ENCODE results near the gene PTPRG.

The PTPRG gene

GRCh38 chr3:61530355-61530754 lies 31.0 kb upstream of the PTPRG start:
- H4K91ac ChIP-seq (ENCODE audit: low read depth, low read length) = no peak overlapping the region
- no CpG with 5 or more reads among the region's 1 CpG for WGBS (ENCODE audit: extremely low coverage, insufficient coverage, insufficient read length)
- H3K36me3 ChIP-seq (ENCODE audit: control insufficient read depth in 1 of 2, insufficient read depth in 2 of 2, low read length in 2 of 2) = no peaks in the 10 kb centered on the region

GRCh38 chr3:61531528-61531927 lies 29.8 kb upstream of the PTPRG start:
- H4K12ac ChIP-seq (ENCODE audit: low read depth, low read length) = no peak overlapping the region
- H3K4me1 ChIP-seq (ENCODE audit: control insufficient read depth in 1 of 2, insufficient read depth in 2 of 2, low read length in 2 of 2) = peaks cover 3 to 5% of the 10 kb centered on the region in 2 experiments
- no peak overlapping the region for H3K14ac ChIP-seq (ENCODE audit: low read length)
- H2AFZ ChIP-seq (ENCODE audit: insufficient read depth, low read length, poor library complexity) = no peak overlapping the region
- no peaks in the 10 kb centered on the region for H3K9me3 ChIP-seq (ENCODE audit: insufficient read depth, low read depth, low read length)
- H3K79me1 ChIP-seq (ENCODE audit: low read length) = no peaks in the 10 kb centered on the region
- H3K18ac ChIP-seq (ENCODE audit: low read length) = no peak overlapping the region
- H3K4ac ChIP-seq (ENCODE audit: low read depth, low read length) = no peak overlapping the region
- no peak overlapping the region for H2BK5ac ChIP-seq (ENCODE audit: low read depth, low read length, poor library complexity)
- no peak overlapping the region for H3K4me2 ChIP-seq (ENCODE audit: low read length)
- H3K9ac ChIP-seq (ENCODE audit: low read length) = no peak overlapping the region
- no peak overlapping the region for H2BK12ac ChIP-seq (ENCODE audit: low read length)
- no peaks in the 10 kb centered on the region for H3K36me3 ChIP-seq (ENCODE audit: control insufficient read depth in 1 of 2, insufficient read depth in 2 of 2, low read length in 2 of 2)
- no peak overlapping the region for H4K8ac ChIP-seq (ENCODE audit: low read depth, low read length)
- no peak for DNase-seq
- no peak overlapping the region for H4K91ac ChIP-seq (ENCODE audit: low read depth, low read length)
- H2BK120ac ChIP-seq (ENCODE audit: insufficient read depth, low read length, poor library complexity) = no peak overlapping the region
- no peaks in the 10 kb centered on the region for H3K79me2 ChIP-seq (ENCODE audit: control insufficient read depth, insufficient read depth, low read length, poor library complexity)
- H3K27me3 ChIP-seq (ENCODE audit: insufficient read depth, low read length) = no peaks in the 10 kb centered on the region
- no peak overlapping the region for H2AK5ac ChIP-seq (ENCODE audit: low read length)
- no peak overlapping the region for H3K27ac ChIP-seq (ENCODE audit: low read depth, low read length)
- H3K23ac ChIP-seq (ENCODE audit: low read length) = no peak overlapping the region
- WGBS (ENCODE audit: extremely low coverage, insufficient coverage, insufficient read length) = no CpG with 5 or more reads among the region's 2 CpGs
- no peak overlapping the region for H3K4me3 ChIP-seq (ENCODE audit: low read depth, low read length)

More at GRCh38 chr3:61530355-61530754, 31.0 kb upstream of the PTPRG start:
- Histone ChIP-seq H2BK5ac (ENCODE audit: low read depth, low read length, poor library complexity) (no peak overlapping the region), H3K4ac (ENCODE audit: low read depth, low read length) (no peak overlapping the region), H3K4me3 (ENCODE audit: low read depth, low read length) (no peak overlapping the region), H2AK5ac (ENCODE audit: low read length) (no peak overlapping the region), H2AFZ (ENCODE audit: insufficient read depth, low read length, poor library complexity) (no peak overlapping the region), H3K4me1 (ENCODE audit: control insufficient read depth in 1 of 2, insufficient read depth in 2 of 2, low read length in 2 of 2) (peaks cover 3 to 5% of the 10 kb centered on the region in 2 experiments), H3K14ac (ENCODE audit: low read length) (no peak overlapping the region), H3K27ac (ENCODE audit: low read depth, low read length) (no peak overlapping the region), H3K18ac (ENCODE audit: low read length) (no peak overlapping the region), H3K9ac (ENCODE audit: low read length) (no peak overlapping the region), H2BK120ac (ENCODE audit: insufficient read depth, low read length, poor library complexity) (no peak overlapping the region), H3K27me3 (ENCODE audit: insufficient read depth, low read length) (no peaks in the 10 kb centered on the region), H2BK12ac (ENCODE audit: low read length) (no peak overlapping the region), H4K12ac (ENCODE audit: low read depth, low read length) (no peak overlapping the region), H3K79me2 (ENCODE audit: control insufficient read depth, insufficient read depth, low read length, poor library complexity) (no peaks in the 10 kb centered on the region), H3K79me1 (ENCODE audit: low read length) (no peaks in the 10 kb centered on the region), H3K9me3 (ENCODE audit: insufficient read depth, low read depth, low read length) (no peaks in the 10 kb centered on the region), H4K8ac (ENCODE audit: low read depth, low read length) (no peak overlapping the region), H3K4me2 (ENCODE audit: low read length) (no peak overlapping the region), H3K23ac (ENCODE audit: low read length) (no peak overlapping the region)
- peak; percentile 36 to 62 for DNase-seq

- no CpG with 5 or more reads among the region's 13 CpGs for WGBS (ENCODE audit: extremely low coverage, insufficient coverage, insufficient read length)
- Histone ChIP-seq H3K36me3 (ENCODE audit: control insufficient read depth in 1 of 2, insufficient read depth in 2 of 2, low read length in 2 of 2) (no peaks in the 10 kb centered on the region), H2AK5ac (ENCODE audit: low read length) (no peak overlapping the region), H3K4ac (ENCODE audit: low read depth, low read length) (no peak overlapping the region), H3K27ac (ENCODE audit: low read depth, low read length) (no peak overlapping the region), H3K14ac (ENCODE audit: low read length) (no peak overlapping the region), H3K18ac (ENCODE audit: low read length) (no peak overlapping the region), H2AFZ (ENCODE audit: insufficient read depth, low read length, poor library complexity) (no peak overlapping the region), H3K4me2 (ENCODE audit: low read length) (no peak overlapping the region), H2BK12ac (ENCODE audit: low read length) (no peak overlapping the region), H3K79me2 (ENCODE audit: control insufficient read depth, insufficient read depth, low read length, poor library complexity) (no peaks in the 10 kb centered on the region), H2BK5ac (ENCODE audit: low read depth, low read length, poor library complexity) (no peak overlapping the region), H3K9me3 (ENCODE audit: insufficient read depth, low read depth, low read length) (no peaks in the 10 kb centered on the region), H4K91ac (ENCODE audit: low read depth, low read length) (no peak overlapping the region), H4K8ac (ENCODE audit: low read depth, low read length) (no peak overlapping the region), H3K4me3 (ENCODE audit: low read depth, low read length) (no peak overlapping the region), H4K12ac (ENCODE audit: low read depth, low read length) (no peak overlapping the region), H3K9ac (ENCODE audit: low read length) (no peak overlapping the region), H3K4me1 (ENCODE audit: control insufficient read depth in 1 of 2, insufficient read depth in 2 of 2, low read length in 2 of 2) (peaks cover 0 to 2% of the 10 kb centered on the region in 2 experiments), H2BK120ac (ENCODE audit: insufficient read depth, low read length, poor library complexity) (no peak overlapping the region), H3K27me3 (ENCODE audit: insufficient read depth, low read length) (no peaks in the 10 kb centered on the region), H3K23ac (ENCODE audit: low read length) (no peak overlapping the region), H3K79me1 (ENCODE audit: low read length) (no peaks in the 10 kb centered on the region)
- DNase-seq = peak; percentile 66 to 76
These were observed 28.5 kb upstream of the PTPRG start for GRCh38 chr3:61532739-61533500.

GRCh38 chr3:61535826-61536225 lies 25.5 kb upstream of the PTPRG start:
- Histone ChIP-seq H3K79me1 (ENCODE audit: low read length) (no peaks in the 10 kb centered on the region), H3K4me2 (ENCODE audit: low read length) (no peak overlapping the region), H4K91ac (ENCODE audit: low read depth, low read length) (no peak overlapping the region), H3K14ac (ENCODE audit: low read length) (no peak overlapping the region), H3K4ac (ENCODE audit: low read depth, low read length) (no peak overlapping the region), H3K9me3 (ENCODE audit: insufficient read depth, low read depth, low read length) (no peaks in the 10 kb centered on the region), H3K79me2 (ENCODE audit: control insufficient read depth, insufficient read depth, low read length, poor library complexity) (no peaks in the 10 kb centered on the region), H2BK12ac (ENCODE audit: low read length) (no peak overlapping the region), H2AFZ (ENCODE audit: insufficient read depth, low read length, poor library complexity) (no peak overlapping the region), H2BK120ac (ENCODE audit: insufficient read depth, low read length, poor library complexity) (no peak overlapping the region), H3K23ac (ENCODE audit: low read length) (no peak overlapping the region), H3K27ac (ENCODE audit: low read depth, low read length) (no peak overlapping the region), H3K27me3 (ENCODE audit: insufficient read depth, low read length) (no peaks in the 10 kb centered on the region), H3K18ac (ENCODE audit: low read length) (no peak overlapping the region), H4K12ac (ENCODE audit: low read depth, low read length) (no peak overlapping the region), H4K8ac (ENCODE audit: low read depth, low read length) (no peak overlapping the region), H3K9ac (ENCODE audit: low read length) (no peak overlapping the region), H3K4me3 (ENCODE audit: low read depth, low read length) (no peak overlapping the region), H3K4me1 (ENCODE audit: control insufficient read depth in 1 of 2, insufficient read depth in 2 of 2, low read length in 2 of 2) (peaks cover 0 to 2% of the 10 kb centered on the region in 2 experiments), H2BK5ac (ENCODE audit: low read depth, low read length, poor library complexity) (no peak overlapping the region), H3K36me3 (ENCODE audit: control insufficient read depth in 1 of 2, insufficient read depth in 2 of 2, low read length in 2 of 2) (no peaks in the 10 kb centered on the region), H2AK5ac (ENCODE audit: low read length) (no peak overlapping the region)
- WGBS (ENCODE audit: extremely low coverage, insufficient coverage, insufficient read length) = no CpG with 5 or more reads among the region's 3 CpGs
- no peak for DNase-seq
